ENCODE results near the gene SULT1C2.

SULT1C2 gene

DNA sequence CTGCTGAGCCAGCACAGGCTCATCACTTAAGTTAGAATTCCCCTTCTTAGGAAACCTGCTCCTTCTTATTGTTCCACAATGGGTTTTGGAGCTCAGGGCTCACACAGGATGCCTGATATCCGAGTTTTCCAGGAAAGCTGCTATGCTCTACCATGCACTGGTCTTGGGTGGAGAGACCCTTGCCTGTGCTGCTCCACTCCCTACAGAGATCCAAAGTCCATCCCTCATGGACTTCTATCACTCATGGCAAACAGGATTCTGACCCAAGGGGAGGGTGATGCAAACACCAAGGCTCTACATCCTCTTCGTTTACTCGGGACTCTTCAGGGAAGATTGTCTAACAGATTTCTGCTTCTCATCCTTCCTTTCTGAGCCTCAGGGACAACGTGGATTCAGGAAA is 5.2 kb downstream of the SULT1C2 start:
- DNase-seq (ENCODE audit: low read depth, low spot score): no peak

DNA sequence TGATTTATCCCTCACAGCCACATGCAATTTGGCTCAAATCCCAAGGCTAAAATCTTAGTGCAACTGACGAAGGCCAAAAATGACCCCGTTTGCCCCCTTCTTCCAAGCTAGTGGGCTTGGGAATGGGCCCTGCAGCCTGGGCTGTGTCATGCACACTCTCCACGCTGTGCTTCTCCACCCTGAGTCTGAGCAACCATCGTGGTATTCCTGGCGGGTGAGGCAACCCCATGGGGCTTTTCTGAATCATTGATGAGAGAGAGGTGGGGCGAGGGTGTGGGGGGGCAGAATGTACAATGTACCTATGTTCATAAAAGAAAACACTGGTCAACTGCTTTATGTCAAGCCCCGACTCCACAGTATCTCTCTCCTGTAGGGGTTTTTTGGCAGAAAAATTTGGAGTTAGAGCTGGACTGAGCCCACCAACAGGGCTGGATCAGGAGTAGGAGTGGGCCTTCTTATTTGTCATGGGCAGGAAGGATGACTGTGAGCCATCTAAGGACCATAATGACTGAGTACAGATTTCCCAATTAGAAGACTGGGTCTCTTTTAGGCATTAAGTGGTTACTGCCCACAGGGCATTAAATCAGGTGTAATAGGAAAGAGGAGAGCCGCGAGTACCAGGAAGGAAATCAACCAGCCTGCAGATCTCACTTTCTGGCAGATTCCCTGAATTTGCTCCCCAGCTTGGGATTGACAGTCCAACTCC is 8.9 kb downstream of the SULT1C2 start:
- DNase-seq (ENCODE audit: low read depth, low spot score): no peak

DNA sequence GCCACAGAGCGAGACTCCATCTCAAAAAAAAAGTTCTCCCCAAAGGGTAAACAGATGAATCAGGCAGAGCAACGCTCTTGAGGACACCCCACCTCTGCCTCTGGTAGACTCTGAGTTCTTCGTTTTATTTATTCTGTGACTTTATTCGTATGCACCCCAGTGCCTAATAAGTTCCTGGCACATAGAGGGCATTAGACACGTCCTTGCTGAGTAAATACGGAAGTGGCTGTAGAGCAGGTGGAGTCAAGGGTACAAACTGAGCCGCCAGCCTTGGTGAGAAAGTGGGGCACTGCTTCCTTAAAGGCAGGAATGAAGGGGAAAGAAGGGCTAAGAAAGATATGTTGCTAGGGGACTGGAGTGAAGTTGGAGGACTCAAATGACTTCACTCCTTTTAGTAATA is 12.9 kb downstream of the SULT1C2 start:
- DNase-seq (ENCODE audit: low read depth, low spot score): no peak

DNA sequence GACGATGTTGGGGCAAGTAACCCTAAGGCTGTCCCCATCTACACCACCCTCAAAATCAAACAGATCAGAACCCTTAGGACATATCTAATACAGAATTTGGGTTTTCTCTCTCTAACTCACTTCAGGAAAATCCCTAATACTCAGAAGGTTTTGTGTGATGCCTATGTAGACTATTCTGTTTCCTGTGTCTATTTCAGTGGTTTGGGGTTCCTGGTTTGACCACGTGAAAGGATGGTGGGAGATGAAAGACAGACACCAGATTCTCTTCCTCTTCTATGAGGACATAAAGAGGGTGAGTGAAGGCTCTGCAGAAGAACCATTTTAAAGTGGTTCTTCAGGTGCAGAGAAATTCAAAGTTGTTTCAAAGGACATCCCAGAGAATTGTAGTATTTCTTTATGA is 16.3 kb downstream of the SULT1C2 start:
- DNase-seq (ENCODE audit: low read depth, low spot score): no peak

DNA sequence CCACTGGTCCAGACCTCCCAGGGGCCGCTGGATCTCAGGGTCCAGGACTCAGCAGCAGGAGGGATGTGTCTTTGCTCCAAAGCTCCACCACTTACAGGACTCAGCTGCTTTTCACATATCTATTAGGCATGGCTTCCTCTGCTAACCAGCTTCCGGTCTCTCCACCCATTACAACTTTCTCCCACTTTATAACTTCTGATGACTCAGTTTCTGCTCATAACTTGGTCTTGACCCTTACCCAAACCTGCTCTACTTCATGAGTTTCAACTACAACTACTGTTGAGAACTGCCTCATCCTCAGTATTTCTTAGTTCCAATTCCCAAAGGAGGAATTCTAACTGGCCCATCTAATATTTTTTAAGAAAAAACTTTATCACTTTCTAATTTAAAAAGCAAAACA is 17.2 kb downstream of the SULT1C2 start:
- DNase-seq (ENCODE audit: low read depth, low spot score): no peak

DNA sequence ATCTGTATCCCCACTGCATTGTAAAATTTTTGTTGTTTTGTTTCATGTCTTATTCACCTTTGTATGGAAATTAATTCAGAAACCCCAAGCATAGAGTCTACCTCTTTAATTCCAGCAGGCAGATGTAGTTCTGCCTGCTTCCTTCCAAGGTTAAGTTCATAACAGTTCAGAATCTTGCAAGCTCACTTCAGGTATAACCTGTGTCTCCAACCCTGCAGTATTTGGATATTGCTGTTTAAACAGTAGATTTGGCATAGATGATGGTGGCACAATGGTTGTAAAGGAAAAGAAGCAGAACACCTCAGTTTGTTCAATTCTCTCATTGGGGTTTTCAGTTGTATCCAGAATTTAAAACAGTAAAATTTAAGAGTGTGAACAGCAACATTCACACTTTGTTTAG is 21.2 kb downstream of the SULT1C2 start:
- DNase-seq (ENCODE audit: low read depth, low spot score): no peak

DNA sequence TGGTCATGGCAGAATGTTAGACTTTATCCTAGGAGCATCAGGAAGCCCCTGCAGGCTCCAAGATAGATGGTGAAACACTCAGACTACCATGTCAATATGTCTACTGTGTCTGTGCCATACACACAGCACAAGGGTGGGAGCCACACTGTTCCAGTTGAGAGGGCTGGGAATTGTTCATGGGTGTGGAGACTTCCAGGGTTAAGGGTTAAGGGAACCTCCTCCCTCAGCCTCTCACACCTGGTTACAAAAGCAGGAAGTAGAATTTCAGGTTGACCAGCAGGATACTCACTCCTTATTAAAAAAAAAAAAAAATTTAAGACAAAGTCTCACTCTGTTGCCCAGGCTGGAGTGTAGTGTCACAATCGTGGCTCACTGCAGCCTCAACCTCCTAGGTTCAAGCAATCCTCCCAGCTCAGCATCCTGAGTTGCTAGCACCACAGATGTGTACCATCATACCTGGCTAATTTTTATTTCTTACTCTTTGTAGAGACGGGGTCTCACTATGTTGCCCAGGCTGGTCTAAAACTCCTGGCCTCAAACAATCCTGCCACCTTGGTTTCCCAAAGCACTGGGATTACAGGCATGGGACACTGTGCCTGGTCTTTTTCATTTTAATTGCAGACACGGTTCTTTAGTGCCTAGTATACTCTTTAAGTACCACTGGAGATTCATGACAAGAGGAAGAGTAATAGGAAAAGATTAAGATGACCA is 26.0 kb downstream of the SULT1C2 start:
- no peak for DNase-seq (ENCODE audit: low read depth, low spot score)

DNA sequence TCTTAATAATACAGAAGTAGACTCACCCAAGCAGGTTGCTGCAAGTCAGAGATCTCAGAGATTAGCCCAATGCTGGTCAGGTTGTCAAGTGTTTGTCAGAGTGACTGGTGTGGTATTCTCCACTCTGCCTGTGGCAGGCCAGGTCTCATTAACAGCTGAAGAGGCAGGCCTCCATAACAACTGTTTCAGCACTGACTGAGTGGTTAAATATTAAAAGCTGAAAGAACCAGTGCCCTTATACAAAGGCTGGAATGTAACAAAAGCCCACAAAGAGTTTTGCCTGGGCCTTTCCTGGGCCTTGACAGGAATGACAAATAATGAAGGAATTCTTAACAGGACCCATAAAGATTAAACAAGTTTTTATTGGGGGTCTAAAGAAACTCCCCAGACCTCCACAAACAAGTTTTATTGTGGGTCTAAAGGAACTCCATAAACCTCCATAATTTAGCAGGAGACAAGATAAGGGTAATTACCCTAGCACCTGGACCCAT is 26.8 kb downstream of the SULT1C2 start:
- DNase-seq (ENCODE audit: low read depth, low spot score): no peak

DNA sequence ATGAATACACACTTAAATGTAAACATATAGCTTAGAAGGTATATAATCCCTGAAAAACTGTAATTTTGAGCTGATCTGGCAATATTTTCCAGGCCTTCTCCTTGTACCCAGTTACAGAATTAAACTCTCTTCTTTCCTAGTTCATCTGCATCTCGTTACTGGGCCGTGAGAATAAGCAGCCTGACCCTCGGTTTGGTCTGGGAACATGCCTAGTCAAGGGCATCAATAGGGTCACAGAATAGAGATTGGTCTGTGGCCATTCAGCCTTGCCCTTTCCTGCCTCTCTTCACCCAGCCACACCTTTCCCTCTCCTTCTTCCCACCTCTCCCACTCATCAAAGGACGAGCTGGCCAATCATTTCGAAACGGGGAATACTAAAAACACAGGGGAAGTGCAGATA is 27.3 kb downstream of the SULT1C2 start:
- DNase-seq (ENCODE audit: low read depth, low spot score): peak; percentile 45

DNA sequence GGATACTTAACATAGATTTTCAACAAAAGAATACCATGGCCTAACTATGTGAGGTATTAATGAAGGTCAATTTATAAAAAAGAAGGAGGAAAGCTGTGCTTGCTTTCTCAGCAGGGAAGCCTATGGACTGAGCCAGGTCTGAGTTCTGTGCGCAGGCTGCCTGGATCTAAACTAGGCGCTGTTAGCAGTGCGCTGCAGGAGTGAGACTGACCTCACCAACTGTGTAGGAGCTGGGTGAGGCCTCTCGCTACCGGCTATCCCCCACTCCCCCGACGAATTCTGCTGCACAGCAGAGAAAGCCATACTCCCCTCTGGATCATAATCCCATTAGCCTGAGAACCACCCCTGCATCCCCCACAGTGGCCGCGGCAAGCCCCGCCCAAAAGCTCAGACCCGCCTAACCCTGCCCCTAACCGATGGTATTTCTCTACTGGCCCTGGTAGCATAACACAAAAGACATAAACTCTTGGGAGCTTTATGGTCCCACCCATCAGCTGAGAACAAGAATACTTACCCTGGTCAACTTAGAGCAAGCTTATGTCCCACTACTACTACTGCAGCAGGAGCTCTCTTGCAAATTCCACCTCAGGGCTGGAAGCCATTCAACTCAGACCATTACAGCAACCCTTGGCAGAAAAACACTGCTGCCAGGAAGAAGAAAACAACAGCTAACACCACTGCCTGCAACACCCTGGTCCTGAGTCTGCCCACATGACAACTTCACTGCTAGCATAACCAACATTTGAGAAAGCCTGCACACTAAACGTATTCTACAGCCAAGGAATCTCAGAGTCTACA is 28.0 kb downstream of the SULT1C2 start:
- peak; percentile 47 for DNase-seq (ENCODE audit: low read depth, low spot score)

DNA sequence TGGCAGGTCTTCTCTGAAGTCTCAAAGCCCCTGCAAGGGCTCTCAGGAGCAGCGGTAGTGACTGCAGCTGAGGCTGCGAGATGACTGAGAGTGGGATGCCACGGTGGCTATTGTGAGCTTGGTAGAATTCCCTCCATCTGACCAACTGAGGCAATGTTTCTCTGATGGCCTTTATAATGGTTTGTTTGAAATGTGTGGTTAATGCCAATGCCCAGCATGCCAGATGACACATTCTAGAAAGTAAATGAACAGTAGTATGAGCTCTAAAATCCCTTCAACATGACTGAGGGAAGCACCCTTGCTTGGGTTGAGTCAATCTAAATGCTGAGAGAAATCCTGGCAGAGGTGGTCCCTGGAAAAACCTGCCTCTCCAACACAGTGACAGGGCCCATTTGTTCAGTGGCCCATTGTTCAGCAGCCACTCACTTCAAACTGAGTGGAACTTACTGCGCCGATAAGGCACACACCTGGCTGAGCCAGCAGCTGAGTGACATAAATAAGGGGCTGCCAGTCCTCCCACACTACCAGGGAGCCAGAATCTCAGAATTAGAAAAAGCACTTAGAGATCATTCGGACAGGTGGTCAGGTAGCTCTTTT is 31.7 kb downstream of the SULT1C2 start:
- DNase-seq (ENCODE audit: low read depth, low spot score): no peak

DNA sequence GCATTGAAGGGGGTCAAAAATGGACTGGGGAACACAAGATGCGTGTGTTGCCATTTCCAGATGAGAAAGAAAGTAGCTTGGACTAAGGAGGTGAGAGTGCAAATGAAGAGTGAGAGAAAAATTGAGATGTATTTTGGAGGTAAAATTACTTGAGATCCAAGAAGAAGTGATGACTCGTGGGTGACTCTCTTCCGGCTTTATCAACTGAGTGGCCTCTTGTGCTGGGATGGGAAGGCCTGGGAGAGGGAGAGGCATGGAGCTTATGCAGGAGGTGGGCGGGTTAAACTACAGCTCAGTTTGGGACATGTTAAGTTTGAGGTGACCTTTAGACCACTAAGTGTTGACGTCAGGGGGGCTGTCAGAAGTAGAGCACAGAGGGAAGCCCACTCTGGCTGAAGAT is 34.9 kb downstream of the SULT1C2 start:
- no peak for DNase-seq (ENCODE audit: low read depth, low spot score)

DNA sequence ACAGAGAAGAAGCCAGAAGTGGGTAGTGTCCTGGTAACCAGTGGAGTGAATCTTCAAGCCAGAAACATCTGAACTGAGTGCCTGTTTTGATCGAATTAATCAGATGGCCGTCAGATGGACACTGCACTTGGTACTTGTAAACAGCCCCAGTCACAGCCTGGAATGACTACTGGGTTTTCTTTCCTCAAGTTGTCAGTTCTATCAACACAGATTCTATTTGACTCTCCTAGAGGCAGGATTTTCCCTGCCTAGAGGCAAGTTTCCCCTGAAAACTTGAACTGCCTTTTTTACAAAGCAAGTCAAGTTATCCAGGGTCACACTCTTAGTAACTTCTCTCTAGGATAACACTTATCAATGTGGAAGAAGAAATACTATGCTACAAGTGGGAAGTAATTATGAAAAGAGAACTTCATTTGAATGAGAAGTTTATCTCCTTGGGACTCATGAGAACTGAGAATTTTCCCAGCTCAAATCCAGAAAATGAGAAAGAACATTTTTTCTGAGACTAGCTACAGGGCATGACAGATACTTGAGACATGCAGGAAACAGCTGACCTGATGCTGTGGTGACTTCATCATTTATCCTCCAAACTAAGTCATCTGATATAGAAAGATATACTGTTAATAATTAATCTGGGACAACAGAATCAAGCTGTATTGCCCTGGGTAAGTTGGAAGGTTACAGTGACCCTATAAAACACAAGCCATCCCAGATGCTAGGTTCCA is 36.0 kb downstream of the SULT1C2 start:
- no peak for DNase-seq (ENCODE audit: low read depth, low spot score)

DNA sequence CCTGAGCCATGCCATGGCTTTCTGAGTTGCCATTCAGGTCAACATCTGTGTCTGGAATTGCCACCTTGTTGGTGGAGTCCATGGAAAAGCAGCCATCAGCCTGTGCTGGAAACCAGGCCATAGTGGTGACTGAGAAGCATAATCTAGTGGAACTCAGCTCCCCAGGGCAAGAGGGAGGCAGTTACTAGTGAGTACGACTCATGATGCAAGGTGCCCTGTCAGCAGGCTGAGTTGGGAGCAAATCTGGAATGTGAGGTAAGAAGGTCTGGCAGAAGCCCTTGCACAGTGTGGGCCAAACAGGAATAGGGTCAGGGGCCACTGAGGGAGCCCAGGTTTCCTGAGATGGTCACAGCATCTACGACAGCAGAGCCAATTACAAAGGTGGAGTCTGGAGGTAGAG is 37.1 kb downstream of the SULT1C2 start:
- no peak for DNase-seq (ENCODE audit: low read depth, low spot score)

DNA sequence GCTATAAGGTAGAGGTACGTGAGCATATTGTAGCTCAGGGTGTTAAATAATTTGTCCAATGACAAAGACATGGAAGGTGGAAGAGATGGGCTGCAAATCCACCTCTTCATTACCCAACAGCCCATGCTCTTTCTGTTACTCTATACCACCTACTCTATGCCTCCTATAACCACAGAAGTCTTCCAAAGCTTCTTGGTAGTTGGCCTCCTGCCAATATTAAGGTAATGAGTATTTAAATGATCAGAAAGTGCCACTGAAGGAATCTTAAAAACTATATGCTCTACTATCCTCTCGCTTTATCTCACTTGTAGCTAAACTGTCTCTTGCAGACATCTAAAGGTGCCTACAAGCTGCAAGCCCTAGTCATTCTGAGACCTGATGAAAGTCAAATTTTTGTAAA is 41.1 kb downstream of the SULT1C2 start:
- no peak for DNase-seq (ENCODE audit: low read depth, low spot score)

DNA sequence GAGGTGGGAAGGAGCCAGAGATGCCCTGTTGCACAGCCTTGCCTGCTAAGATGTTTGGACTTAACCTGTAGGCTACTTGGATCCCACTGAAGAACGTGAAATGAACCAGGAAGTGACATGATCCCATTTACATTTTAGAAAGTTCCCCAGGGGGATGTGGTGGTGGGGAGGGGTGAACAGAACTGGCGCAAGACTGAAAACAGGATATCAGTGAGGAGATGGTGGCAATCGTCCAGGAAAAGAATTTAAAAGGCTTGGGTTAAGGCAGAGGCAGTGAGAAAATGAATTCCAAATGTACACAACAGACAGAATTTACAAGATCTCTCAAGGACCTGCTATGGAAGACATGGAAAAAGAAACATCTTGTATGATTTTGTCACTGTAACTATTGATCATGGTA is 42.3 kb downstream of the SULT1C2 start:
- no peak for DNase-seq (ENCODE audit: low read depth, low spot score)

DNA sequence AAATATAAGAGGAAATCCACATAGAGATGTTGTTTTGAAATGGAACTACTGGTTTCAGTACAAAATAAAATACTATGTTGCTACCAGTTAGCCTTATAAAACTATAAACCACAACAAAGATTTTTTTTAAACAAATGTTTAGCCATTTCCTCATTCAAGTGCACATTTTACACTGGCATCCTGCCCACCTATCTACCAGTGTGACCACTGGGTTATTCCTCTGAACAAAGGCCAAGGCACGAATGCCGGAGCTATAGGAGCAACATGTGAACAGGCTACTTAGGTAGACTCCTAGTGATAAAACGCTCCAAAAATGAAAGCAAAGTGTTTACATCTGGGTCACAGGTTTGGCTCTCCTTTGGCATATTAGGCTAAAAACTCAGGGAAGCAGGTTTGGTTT is 57.3 kb downstream of the SULT1C2 start:
- DNase-seq (ENCODE audit: low read depth, low spot score): no peak

DNA sequence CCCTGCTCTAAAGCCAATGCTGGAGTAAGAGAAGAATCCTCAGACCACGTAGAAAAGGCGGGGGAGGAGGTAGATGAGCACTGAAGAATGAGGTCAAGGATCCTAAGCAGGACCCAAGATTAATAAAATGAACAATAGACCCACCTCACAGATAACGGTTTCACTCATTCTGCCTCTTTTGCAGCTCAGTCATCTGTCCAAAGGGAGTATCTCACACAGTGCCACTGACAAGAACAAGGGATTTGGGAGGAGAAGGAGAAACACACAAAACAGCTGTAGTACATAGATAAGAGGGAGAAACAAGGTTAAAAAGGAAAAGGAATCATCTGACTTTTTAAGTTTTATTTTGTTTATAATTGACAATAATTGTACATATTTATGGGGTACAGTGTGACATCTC is 58.1 kb downstream of the SULT1C2 start:
- no peak for DNase-seq (ENCODE audit: low read depth, low spot score)

DNA sequence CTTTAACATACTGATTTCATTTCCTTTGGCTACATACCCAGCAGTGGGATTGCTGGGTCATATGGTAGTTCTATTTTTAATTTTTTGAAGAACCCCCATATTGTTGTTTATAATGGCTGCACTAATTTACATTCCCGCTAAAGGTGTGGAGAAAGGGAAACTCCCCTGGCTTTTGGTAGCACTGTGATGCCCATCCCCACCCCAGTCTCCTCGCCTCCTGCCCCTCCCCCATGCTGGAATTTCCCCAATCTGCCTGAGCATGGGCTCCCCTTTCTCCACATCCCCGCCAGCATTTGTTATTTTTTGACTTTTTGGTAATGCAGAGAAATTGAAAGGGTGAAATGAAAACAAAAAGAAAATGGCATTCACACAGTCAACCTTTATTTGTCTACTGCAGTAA is 59.1 kb downstream of the SULT1C2 start:
- no peak for DNase-seq (ENCODE audit: low read depth, low spot score)

DNA sequence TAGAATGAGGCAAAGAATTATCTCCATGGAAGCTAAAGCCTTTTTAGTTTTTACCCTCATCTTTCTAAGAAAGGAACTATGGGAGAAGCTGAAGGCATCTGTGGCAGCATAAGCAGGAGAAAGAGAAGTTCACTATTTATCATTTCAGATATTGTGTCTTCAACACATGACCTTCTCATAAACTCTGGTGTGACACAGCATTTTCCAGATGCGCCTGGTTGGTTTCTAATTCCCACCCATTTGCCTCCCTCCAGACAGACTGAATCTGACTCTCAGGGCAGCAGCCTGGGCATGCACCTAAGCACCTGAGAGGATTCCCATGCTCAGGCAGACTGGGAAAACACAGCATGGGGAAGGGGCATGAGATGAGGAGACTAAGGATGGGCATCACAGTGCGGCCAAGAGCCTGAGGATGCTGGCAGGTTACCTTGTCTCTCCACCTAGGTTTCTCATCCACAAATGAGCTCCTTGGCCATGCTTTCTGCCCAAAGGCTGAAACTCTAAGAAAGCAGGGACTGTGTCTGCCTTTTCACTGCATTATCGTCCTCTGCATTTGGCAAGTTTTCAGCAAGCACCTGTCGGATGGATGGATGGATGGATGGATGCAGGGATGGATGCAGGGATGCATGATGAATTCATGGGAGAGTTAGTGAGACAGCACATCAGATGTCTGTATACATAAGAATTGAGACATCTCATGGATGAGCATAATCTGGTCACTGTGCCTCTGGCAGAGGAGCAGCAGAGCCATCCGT is 60.3 kb downstream of the SULT1C2 start:
- DNase-seq (ENCODE audit: low read depth, low spot score): no peak

DNA sequence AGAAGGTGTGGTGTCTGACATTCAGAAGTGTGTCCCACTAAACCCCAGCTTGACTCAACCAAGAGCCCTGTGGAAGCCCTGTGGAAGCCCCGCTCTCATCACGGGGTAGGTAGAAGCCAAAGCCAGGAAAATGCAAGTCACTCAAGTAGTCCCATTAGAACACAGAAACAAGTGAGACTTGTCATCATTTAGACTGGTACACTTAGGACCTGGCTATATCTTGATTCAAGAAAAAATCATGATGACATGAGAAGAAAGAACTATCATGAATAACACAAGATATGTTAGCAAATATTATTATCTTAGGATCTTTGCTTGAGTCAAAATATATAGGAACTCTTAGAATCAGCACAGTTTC is 60.9 kb downstream of the SULT1C2 start:
- DNase-seq (ENCODE audit: low read depth, low spot score): no peak
